GM23248 (cell line): ENCODE results near the gene NIPA2.

Experiments used
- EZH2 ChIP-seq: fragments of 200-600 bp; sonication (generic); IDR thresholded peaks from 2 replicates; pipeline ENCODE4 v1.6.1; 2018; ENCODE audit warnings: antibody characterized with exemption, mild to moderate bottlenecking; ENCODE audit not compliant: insufficient read depth, poor library complexity, severe bottlenecking
- EZH2phosphoT487 ChIP-seq: fragments of 200-600 bp; sonication (generic); IDR thresholded peaks from 2 replicates; pipeline ENCODE4 v1.6.1; 2018; ENCODE audit warnings: antibody characterized with exemption, moderate library complexity, mild to moderate bottlenecking, low read depth; ENCODE audit not compliant: insufficient read depth

DNA sequence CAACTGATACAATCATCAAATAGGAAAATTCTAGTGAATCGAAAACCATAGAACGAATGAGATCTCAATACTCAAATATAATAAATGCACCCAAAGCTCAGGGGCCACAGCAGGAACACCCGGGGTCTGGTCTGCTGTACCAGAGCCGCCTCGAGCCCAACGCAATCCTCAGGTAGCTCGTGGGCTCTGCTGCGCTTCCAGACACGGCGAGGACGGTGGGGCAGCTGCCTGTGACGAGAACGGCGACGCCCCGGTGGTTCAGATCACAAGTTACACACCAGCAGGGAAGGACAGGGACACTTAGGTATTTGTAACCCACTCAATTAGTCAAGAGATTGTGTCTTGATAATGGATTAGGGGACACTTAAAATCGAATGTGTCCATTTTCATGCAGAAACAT is 54.6 kb downstream of the NIPA2 start:
- no peak for TF ChIP-seq EZH2
- no peak for TF ChIP-seq EZH2phosphoT487
